GM12864 (cell line): ENCODE results near the gene KCNV2.

Source experiments
- DNase-seq: peaks from one replicate; pipeline ENCODE4 v3.0.0-alpha.2; 2011; ENCODE audit warnings: low read depth
- H3K4me3 ChIP-seq: 2 replicates; pipeline ENCODE4 v1.5.1; 2011; ENCODE audit warnings: mild to moderate bottlenecking, low read depth, low read length, control low read depth
- CTCF ChIP-seq: IDR thresholded peaks from 2 replicates; pipeline ENCODE4 v1.5.1; 2011; ENCODE audit warnings: low read depth, mild to moderate bottlenecking, moderate library complexity, low read length, control low read depth, inconsistent platforms; ENCODE audit errors: missing control alignments

The KCNV2 gene

GRCh38 chr9:2778816-2779215 is 61.5 kb downstream of the KCNV2 start:
- no peak for TF ChIP-seq CTCF
- no peak for DNase-seq
- no peak overlapping the region for H3K4me3 ChIP-seq
